Keratinocyte (primary cell): ENCODE measurements around the gene HDGFL2. TPM values are rescaled to one million over a fixed set of nuclear protein-coding genes. Genes with fewer than 3 reads are reported as not detected.

ENCODE experiments used
- DNase-seq: peaks from one replicate; pipeline ENCODE4 v3.0.0-alpha.2; 2011; ENCODE audit warnings: low read depth, missing footprints, low spot score
- FAIRE-seq: peaks from 2 replicates; lab custom pipeline; 2011; peaks lifted over from hg19 to GRCh38; lab: Jason Lieb, UNC
- H2AFZ ChIP-seq: 2 replicates; pipeline ENCODE4 v1.6.0; 2012; ENCODE audit warnings: low read length, control low read depth, inconsistent platforms; ENCODE audit not compliant: control insufficient read depth
- H3K27ac ChIP-seq: 2 replicates; pipeline ENCODE4 v1.5.1; 2011; ENCODE audit warnings: low read length; ENCODE audit not compliant: control insufficient read depth, insufficient read depth
- H3K27me3 ChIP-seq: 3 replicates; pipeline ENCODE4 v1.6.0; 2011; ENCODE audit warnings: low read length; ENCODE audit not compliant: control insufficient read depth, insufficient read depth; ENCODE audit errors: extremely low read depth
- H3K36me3 ChIP-seq, 2 experiments: 2 replicates in 1 of 2; 3 replicates in 1 of 2; pipeline ENCODE4 v1.5.1; 2011; ENCODE audit warnings: low read length in 2 of 2, mild to moderate bottlenecking in 1 of 2; ENCODE audit not compliant: control insufficient read depth in 2 of 2, insufficient read depth in 2 of 2; ENCODE audit errors: extremely low read depth in 1 of 2
- H3K4me1 ChIP-seq: 3 replicates; pipeline ENCODE4 v1.5.1; 2011; ENCODE audit warnings: low read length; ENCODE audit not compliant: control insufficient read depth, insufficient read depth; ENCODE audit errors: extremely low read depth
- H3K4me2 ChIP-seq: 3 replicates; pipeline ENCODE4 v1.6.0; 2011; ENCODE audit warnings: low read depth, low read length; ENCODE audit not compliant: control insufficient read depth, insufficient read depth; ENCODE audit errors: extremely low read depth
- H3K4me3 ChIP-seq, 3 experiments: fragments of 200-600 bp in 1 of 3; sonication (generic) in 1 of 3; 2 replicates in 2 of 3; 3 replicates in 1 of 3; pipeline ENCODE4 v1.5.1; 2011 to 2016; ENCODE audit warnings: low read length in 3 of 3, mild to moderate bottlenecking in 3 of 3, control low read depth in 2 of 3, inconsistent platforms in 1 of 3, low read depth in 1 of 3, mixed read lengths in 1 of 3, mixed run types in 1 of 3, moderate library complexity in 1 of 3; ENCODE audit not compliant: control insufficient read depth in 2 of 3, insufficient read depth in 2 of 3; ENCODE audit errors: extremely low read depth in 1 of 3
- H3K79me2 ChIP-seq: 2 replicates; pipeline ENCODE4 v1.6.0; 2012; ENCODE audit warnings: low read length; ENCODE audit not compliant: control insufficient read depth, insufficient read depth
- H3K9ac ChIP-seq: 3 replicates; pipeline ENCODE4 v1.6.0; 2011; ENCODE audit warnings: low read length; ENCODE audit not compliant: control insufficient read depth, insufficient read depth; ENCODE audit errors: extremely low read depth
- H3K9me1 ChIP-seq: 3 replicates; pipeline ENCODE4 v1.6.0; 2011; ENCODE audit warnings: low read length; ENCODE audit not compliant: control insufficient read depth, insufficient read depth; ENCODE audit errors: extremely low read depth
- H3K9me3 ChIP-seq: 2 replicates; pipeline ENCODE4 v1.5.1; 2012; ENCODE audit warnings: low read depth, low read length; ENCODE audit not compliant: control insufficient read depth
- H4K20me1 ChIP-seq: 3 replicates; pipeline ENCODE4 v1.6.0; 2011; ENCODE audit warnings: low read length; ENCODE audit not compliant: control insufficient read depth, insufficient read depth; ENCODE audit errors: extremely low read depth
- CTCF ChIP-seq, 3 experiments: IDR thresholded peaks in 1 of 3; conservative IDR thresholded peaks in 1 of 3; optimal IDR thresholded peaks in 1 of 3; 2 replicates in 2 of 3; 3 replicates in 1 of 3; pipeline versions ENCODE3 to v1.5.1; 2011; ENCODE audit warnings: low read length in 3 of 3, mild to moderate bottlenecking in 3 of 3, moderate library complexity in 2 of 3, control low read depth in 1 of 3, inconsistent platforms in 1 of 3; ENCODE audit not compliant: insufficient read depth in 2 of 3; ENCODE audit errors: extremely low read depth in 1 of 3
- EZH2 ChIP-seq: IDR thresholded peaks from one replicate; pipeline ENCODE4 v1.6.1; 2012; ENCODE audit warnings: inconsistent platforms, mild to moderate bottlenecking, low read length, moderate library complexity
- dilution Hi-C: fragments of 300-500 bp; cut with MboI; formaldehyde crosslinking; loops from one replicate; pipeline ENCODE4 v1.7.0; 2020; ENCODE audit warnings: low sequenced_read_pairs; ENCODE audit not compliant: extremely low pct_ligation_motif_present
- polyA plus RNA-seq, 5 experiments: library from polyadenylated mRNA; depleted of rRNA in 3 of 5; stranded (reverse) in 3 of 5; stranded (forward) in 1 of 5; unstranded in 1 of 5; fragments of >200 nt; gene quantifications; 1 replicate in 1 of 5; 2 replicates in 3 of 5; 3 replicates in 1 of 5; pipeline versions ENCODE4 v1.2.1 to v1.2.3, GENCODE V29; 2011 to 2012; ENCODE audit warnings: missing spikeins in 2 of 5, low read depth in 1 of 5, low replicate concordance in 1 of 5

HDGFL2 gene
- polyA plus RNA-seq, 1 donor (not counting 4 experiments of a cell fraction or from before 2014, with no cell fraction given): 19.5 TPM

DNA sequence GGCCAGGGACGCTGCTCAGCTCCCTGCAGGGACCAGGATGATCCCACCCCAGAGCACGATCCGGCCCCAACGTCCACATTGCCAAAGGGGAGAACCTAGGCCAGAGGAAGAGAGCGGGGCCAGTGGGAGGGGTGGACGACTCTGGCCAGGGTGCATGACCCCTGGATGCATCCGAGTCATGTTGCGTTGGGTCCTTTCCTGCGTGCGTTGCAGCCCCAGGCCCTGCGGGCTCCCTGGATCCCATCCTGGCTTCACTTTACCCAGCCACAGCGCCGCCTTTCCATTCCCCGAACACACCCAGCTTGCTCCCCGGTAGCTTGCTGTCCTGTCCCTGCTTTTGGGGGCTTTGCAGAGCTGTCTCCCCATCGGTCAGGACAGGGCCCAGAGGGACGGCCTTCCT, 35.7 kb downstream of the HDGFL2 start:
- no peak for FAIRE-seq
- Histone ChIP-seq H3K4me2 (no peak overlapping the region), H3K9me1 (peaks cover 2% of the 10 kb centered on the region), H3K36me3 (peaks cover 5 to 11% of the 10 kb centered on the region in 2 experiments), H4K20me1 (no peaks in the 10 kb centered on the region), H3K27me3 (no peaks in the 10 kb centered on the region), H3K4me3 (no peak overlapping the region), H2AFZ (no peak overlapping the region), H3K4me1 (peaks cover 8% of the 10 kb centered on the region), H3K9ac (no peak overlapping the region), H3K79me2 (no peaks in the 10 kb centered on the region), H3K9me3 (no peaks in the 10 kb centered on the region), H3K27ac (no peak overlapping the region)
- TF ChIP-seq EZH2 (no peak), CTCF (optimal IDR thresholded peaks at IDR 0.05 in 1 of 3, IDR thresholded peaks at IDR 0.05 in 1 of 3, conservative IDR thresholded peaks at IDR 0.05 in 1 of 3; ENCODE audit: extremely low read depth in 1 of 3, insufficient read depth in 2 of 3, low read length in 3 of 3) (no peak)
- dilution Hi-C loops: no loop called here
- DNase-seq: no peak

DNA sequence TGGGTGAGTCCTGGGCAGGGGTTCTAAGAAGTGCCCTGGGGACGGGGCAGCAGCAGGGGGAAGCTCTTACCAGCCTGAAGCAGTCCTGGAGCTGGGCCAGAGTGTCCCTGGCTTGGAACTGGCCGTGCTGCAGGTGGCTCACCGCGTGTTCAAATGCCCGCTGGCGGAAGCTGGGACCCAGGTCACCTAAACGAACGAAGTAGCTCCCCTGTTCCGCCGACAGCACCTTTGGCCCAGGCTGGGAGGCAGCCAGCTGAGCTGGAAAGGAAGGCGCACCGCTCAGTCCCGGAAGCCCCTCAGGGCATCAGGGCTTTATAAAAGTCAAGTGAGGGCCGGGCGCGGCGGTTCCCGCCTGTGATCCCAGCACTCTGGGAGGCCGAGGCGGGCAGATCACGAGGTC, 36.6 kb downstream of the HDGFL2 start:
- FAIRE-seq: no peak
- dilution Hi-C loops: no loop called here
- H3K36me3 ChIP-seq: peaks cover 2 to 11% of the 10 kb centered on the region in 2 experiments

More for the DNA sequence above, 36.6 kb downstream of the HDGFL2 start:
- Histone ChIP-seq H3K4me2 (no peak overlapping the region), H3K9ac (no peak overlapping the region), H2AFZ (no peak overlapping the region), H3K4me3 (no peak overlapping the region), H3K4me1 (peaks cover 8% of the 10 kb centered on the region), H3K27ac (no peak overlapping the region), H3K79me2 (no peaks in the 10 kb centered on the region), H4K20me1 (no peaks in the 10 kb centered on the region), H3K9me1 (peaks cover 2% of the 10 kb centered on the region), H3K9me3 (no peaks in the 10 kb centered on the region), H3K27me3 (no peaks in the 10 kb centered on the region)
- no peak for DNase-seq
- no peak for TF ChIP-seq EZH2
- TF ChIP-seq CTCF (optimal IDR thresholded peaks at IDR 0.05 in 1 of 3, IDR thresholded peaks at IDR 0.05 in 1 of 3, conservative IDR thresholded peaks at IDR 0.05 in 1 of 3; ENCODE audit: extremely low read depth in 1 of 3, insufficient read depth in 2 of 3, low read length in 3 of 3): no peak
